ENCODE measurements around the gene MTA1.

DNA sequence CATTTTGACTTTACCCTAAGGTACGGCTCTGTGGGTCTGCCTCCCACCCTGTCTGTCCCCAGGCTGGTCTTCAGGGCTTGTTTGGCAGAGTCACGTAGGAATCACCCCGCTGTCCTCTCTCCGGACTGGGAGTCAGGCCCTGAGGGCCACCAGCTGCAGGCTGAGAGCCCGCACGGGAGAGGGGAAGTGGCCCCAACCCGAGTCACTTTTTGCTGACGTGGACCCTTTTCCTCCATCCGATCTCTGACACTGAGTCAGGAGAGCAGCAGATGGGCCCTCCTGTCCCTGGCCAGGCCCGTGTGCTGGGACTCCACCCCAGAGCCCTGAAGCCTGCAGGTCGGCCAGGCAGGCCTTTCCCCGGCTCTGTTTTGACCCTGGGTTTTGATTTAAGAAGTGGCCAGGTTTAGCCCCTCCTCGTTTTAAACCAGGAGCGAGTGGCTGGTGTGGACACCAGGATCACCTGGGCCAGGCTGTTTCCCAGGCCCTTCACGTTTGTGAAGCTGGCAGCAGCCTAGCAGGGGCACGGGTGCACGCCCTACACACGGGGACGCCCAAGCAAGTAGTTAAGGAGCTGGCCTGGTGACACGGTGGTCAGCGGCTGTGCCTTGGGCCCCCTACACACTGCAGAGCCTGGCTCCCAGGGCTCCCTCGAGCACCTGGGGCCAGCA lies 33.8 kb upstream of the MTA1 start:
- TF ChIP-seq POLR2A (IDR thresholded peaks at IDR 0.05; ENCODE audit: low read length) (no peak), GATA1 (IDR thresholded peaks at IDR 0.05; ENCODE audit: low read depth, low read length) (no peak)
